ENCODE data around the gene FGFR1OP2.

DNA sequence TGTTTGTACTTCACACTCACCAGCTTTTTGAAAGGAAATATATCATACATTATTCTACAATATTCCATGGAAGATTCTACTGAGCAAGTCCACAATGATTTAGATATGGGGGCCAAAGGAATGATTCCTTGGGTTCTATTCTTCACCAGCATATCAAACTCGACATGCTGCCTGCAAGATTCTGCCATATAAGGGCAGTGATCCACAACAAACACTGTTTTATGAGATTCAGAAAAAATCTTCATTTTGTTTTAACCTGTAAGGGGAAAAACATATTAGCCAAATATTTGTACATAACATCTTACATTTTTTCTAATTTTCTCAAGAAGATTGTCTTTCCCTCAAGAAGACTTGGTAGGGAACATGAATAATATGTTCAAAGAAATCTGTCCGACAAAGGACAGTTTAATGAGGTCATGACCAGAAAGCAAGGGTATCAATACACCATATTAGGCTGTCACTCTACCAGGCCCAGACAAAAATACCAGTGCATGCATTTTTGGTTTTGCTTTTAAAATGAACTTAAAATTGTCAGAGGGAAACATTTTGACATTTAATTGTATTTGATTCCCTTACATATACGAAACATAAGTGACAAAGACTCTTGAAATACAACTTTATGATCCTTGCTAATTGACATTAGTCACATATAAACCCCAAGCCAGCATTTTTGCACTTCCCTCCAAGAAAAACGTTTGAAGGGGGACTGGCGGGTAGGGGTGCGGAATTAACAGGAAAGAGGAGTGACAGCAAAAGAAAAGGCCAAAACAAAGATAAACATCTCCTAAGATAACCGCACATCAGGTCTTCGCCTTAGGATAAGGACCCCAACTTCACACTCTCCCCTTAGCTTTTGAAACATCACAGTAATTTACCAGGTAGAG is 1.5 kb upstream of the FGFR1OP2 start:
- TF ChIP-seq MAX (IDR thresholded peaks at IDR 0.05) (no peak), ATF3 (IDR thresholded peaks at IDR 0.05; ENCODE audit: insufficient read depth, low read depth, low read length) (no peak), BACH1 (IDR thresholded peaks at IDR 0.05; ENCODE audit: low read length) (no peak), EP300 (IDR thresholded peaks at IDR 0.05; ENCODE audit: borderline replicate concordance in 1 of 2, low read depth in 2 of 2, low read length in 2 of 2) (no peak), POLR2AphosphoS5 (IDR thresholded peaks at IDR 0.05; ENCODE audit: low read depth, low read length) (no peak), CTCF (IDR thresholded peaks at IDR 0.05; ENCODE audit: control extremely low read depth in 1 of 3, insufficient read depth in 1 of 3, low read depth in 1 of 3, low read length in 3 of 3) (no peak), CEBPB (IDR thresholded peaks at IDR 0.05; ENCODE audit: low read depth, low read length) (no peak), ASH2L (IDR thresholded peaks at IDR 0.05; ENCODE audit: low read length) (no peak), RNF2 (IDR thresholded peaks at IDR 0.05; ENCODE audit: borderline replicate concordance, low read depth, low read length, missing control alignments, poor library complexity, severe bottlenecking) (no peak)
